DOHH2 (cell line): ENCODE measurements around the gene AURKB.

Experiments used
- H3F3A ChIP-seq: fragments of 200-600 bp; sonication (generic), shearing (Covaris generic); 2 replicates; pipeline ENCODE4 v1.6.0; 2016; ENCODE audit warnings: antibody characterized with exemption, mild to moderate bottlenecking; ENCODE audit not compliant: control insufficient read depth, insufficient read depth
- H3K27ac ChIP-seq: fragments of 200-600 bp; sonication (generic); 2 replicates; pipeline ENCODE4 v1.5.1; 2014; ENCODE audit warnings: low read depth, mild to moderate bottlenecking, low read length, moderate library complexity
- H3K27me3 ChIP-seq: fragments of 200-600 bp; sonication (generic); 2 replicates; pipeline ENCODE4 v1.6.1; 2014; ENCODE audit warnings: mild to moderate bottlenecking, low read length, mixed read lengths; ENCODE audit not compliant: control insufficient read depth
- H3K36me3 ChIP-seq: fragments of 200-600 bp; sonication (generic); 2 replicates; pipeline ENCODE4 v1.6.1; 2014; ENCODE audit warnings: mild to moderate bottlenecking, low read length, moderate library complexity, mixed read lengths; ENCODE audit not compliant: control insufficient read depth
- H3K4me1 ChIP-seq: fragments of 200-600 bp; sonication (generic); 2 replicates; pipeline ENCODE4 v1.6.1; 2014; ENCODE audit warnings: mild to moderate bottlenecking, low read length, mixed read lengths; ENCODE audit not compliant: control insufficient read depth
- H3K4me2 ChIP-seq: fragments of 200-600 bp; sonication (generic); 2 replicates; pipeline ENCODE4 v1.6.0; 2014; ENCODE audit warnings: mild to moderate bottlenecking, low read length, moderate library complexity
- H3K4me3 ChIP-seq: fragments of 200-600 bp; sonication (generic); 2 replicates; pipeline ENCODE4 v1.5.1; 2014; ENCODE audit warnings: mild to moderate bottlenecking, low read length, mixed read lengths
- H3K79me2 ChIP-seq: fragments of 200-600 bp; sonication (generic); 2 replicates; pipeline ENCODE4 v1.6.1; 2014; ENCODE audit warnings: mild to moderate bottlenecking, low read length, mixed read lengths; ENCODE audit not compliant: control insufficient read depth
- H3K9me2 ChIP-seq: fragments of 200-600 bp; sonication (generic); replicated peaks from 2 replicates; pipeline ENCODE4 v1.6.1; 2014; ENCODE audit warnings: mild to moderate bottlenecking, low read length, mixed read lengths; ENCODE audit not compliant: control insufficient read depth
- H3K9me3 ChIP-seq: fragments of 200-600 bp; sonication (generic); 2 replicates; pipeline ENCODE4 v1.6.1; 2014; ENCODE audit warnings: antibody characterized with exemption, low read length, mixed read lengths; ENCODE audit not compliant: control insufficient read depth, insufficient read depth
- H4K20me1 ChIP-seq: fragments of 200-600 bp; sonication (generic); 2 replicates; pipeline ENCODE4 v1.6.0; 2014; ENCODE audit warnings: low read depth, mild to moderate bottlenecking, antibody characterized with exemption, low read length, moderate library complexity; ENCODE audit not compliant: control insufficient read depth, insufficient read depth
- EZH2phosphoT487 ChIP-seq: fragments of 200-600 bp; sonication (generic); IDR thresholded peaks from 2 replicates; pipeline ENCODE4 v1.6.1; 2017; ENCODE audit warnings: borderline replicate concordance, mild to moderate bottlenecking, antibody characterized with exemption, low read length, moderate library complexity, mixed read lengths
- TF ChIP-seq, protein P1 (sequence below): fragments of 200-600 bp; sonication (generic); IDR thresholded peaks from one replicate; pipeline ENCODE4 v1.5.1; 2014; ENCODE audit warnings: antibody characterized with exemption, mild to moderate bottlenecking, low read depth, low read length; ENCODE audit not compliant: poor library complexity, severe bottlenecking

AURKB gene

DNA sequence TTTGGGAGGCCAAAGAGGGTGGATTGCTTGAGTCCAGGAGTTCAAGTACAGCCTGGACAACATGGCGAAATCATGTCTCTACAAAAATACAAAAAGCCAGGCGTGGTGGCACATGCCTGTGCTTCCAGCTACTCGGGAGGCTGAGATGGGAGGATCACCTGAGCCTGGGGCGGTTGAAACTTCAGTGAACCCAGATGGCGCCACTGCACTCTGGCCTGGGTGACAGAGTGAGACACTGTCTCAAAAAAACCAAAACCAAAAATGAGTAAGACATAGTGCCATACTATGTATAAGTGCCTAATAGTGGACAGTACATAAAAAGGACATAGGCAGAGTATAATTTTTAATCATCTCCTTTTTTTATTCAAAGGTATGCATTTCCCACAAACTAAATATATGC is 33.5 kb upstream of the AURKB start:
- H3K9me3 ChIP-seq: no peaks in the 10 kb centered on the region
- H3K79me2 ChIP-seq: peaks cover 66% of the 10 kb centered on the region
- peaks cover 30% of the 10 kb centered on the region for H3K4me1 ChIP-seq
- H3K4me2 ChIP-seq: no peak overlapping the region; the same call in 1 of the 2 replicates
- H3F3A ChIP-seq: peaks cover 24% of the 10 kb centered on the region
- H3K9me2 ChIP-seq: no peaks in the 10 kb centered on the region
- H3K4me3 ChIP-seq: no peak overlapping the region
- H3K27ac ChIP-seq: 0 out of 2 replicates have a peak overlapping the region, but pooled peaks have one; percentile 27
- peaks cover 71% of the 10 kb centered on the region for H3K36me3 ChIP-seq
- no peaks in the 10 kb centered on the region for H4K20me1 ChIP-seq
- no peaks in the 10 kb centered on the region for H3K27me3 ChIP-seq
- TF ChIP-seq, protein P1, sequence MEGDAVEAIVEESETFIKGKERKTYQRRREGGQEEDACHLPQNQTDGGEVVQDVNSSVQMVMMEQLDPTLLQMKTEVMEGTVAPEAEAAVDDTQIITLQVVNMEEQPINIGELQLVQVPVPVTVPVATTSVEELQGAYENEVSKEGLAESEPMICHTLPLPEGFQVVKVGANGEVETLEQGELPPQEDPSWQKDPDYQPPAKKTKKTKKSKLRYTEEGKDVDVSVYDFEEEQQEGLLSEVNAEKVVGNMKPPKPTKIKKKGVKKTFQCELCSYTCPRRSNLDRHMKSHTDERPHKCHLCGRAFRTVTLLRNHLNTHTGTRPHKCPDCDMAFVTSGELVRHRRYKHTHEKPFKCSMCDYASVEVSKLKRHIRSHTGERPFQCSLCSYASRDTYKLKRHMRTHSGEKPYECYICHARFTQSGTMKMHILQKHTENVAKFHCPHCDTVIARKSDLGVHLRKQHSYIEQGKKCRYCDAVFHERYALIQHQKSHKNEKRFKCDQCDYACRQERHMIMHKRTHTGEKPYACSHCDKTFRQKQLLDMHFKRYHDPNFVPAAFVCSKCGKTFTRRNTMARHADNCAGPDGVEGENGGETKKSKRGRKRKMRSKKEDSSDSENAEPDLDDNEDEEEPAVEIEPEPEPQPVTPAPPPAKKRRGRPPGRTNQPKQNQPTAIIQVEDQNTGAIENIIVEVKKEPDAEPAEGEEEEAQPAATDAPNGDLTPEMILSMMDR: peak; percentile 42
- TF ChIP-seq EZH2phosphoT487: no peak

DNA sequence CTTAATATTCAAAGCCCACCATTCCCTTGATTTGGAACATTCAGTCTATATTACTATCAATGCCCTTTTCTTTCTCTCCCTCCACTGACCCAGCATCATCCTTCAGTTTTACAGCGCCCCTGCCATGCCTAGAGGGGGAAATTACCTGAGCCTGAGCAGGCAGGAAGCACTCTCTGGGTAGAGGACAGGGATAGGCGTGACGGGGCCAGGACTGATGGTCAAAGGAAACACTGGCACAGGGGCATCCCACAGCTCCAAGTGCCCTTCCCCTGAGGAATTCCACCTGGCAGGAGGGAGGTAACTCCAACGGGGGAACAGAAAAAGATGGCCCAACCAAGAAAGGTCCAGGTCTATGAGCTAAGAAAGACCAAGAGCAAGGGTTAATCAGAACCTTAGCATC is 27.5 kb upstream of the AURKB start:
- Histone ChIP-seq H3K27me3 (no peaks in the 10 kb centered on the region), H3K4me2 (no peak overlapping the region), H3K36me3 (peaks cover 87% of the 10 kb centered on the region), H3K9me3 (no peaks in the 10 kb centered on the region), H4K20me1 (no peaks in the 10 kb centered on the region), H3K27ac (no peak overlapping the region), H3K79me2 (peaks cover 26% of the 10 kb centered on the region), H3F3A (no peaks in the 10 kb centered on the region), H3K4me1 (no peaks in the 10 kb centered on the region), H3K4me3 (no peak overlapping the region), H3K9me2 (no peaks in the 10 kb centered on the region)
- no peak for TF ChIP-seq EZH2phosphoT487
- TF ChIP-seq, protein P1: no peak

DNA sequence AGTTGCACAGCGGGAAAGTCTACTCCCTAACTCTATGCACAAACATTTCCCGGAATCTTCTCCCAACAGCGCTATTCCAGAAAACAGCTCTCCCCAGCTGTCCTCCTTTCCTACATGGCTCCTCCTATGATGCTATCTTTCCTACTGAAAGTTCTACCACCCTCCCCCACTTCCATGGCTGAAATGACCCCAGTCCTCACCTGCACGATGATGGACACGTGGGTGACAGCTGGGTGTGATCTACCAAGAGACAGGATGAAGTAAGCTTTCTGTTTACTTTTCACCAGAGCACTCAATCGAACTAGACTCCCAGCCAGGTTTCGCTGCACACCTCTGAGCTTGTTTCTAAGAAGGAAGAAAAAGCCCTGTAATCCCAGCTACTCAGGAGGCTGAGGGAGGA is 26.8 kb upstream of the AURKB start:
- H3K27ac ChIP-seq: no peak overlapping the region
- no peak overlapping the region for H3K4me2 ChIP-seq
- no peaks in the 10 kb centered on the region for H3F3A ChIP-seq
- H3K4me1 ChIP-seq: no peaks in the 10 kb centered on the region
- H3K9me2 ChIP-seq: no peaks in the 10 kb centered on the region
- H3K36me3 ChIP-seq: peaks cover 90% of the 10 kb centered on the region
- H4K20me1 ChIP-seq: no peaks in the 10 kb centered on the region
- peaks cover 20% of the 10 kb centered on the region for H3K79me2 ChIP-seq
- no peaks in the 10 kb centered on the region for H3K9me3 ChIP-seq
- no peaks in the 10 kb centered on the region for H3K27me3 ChIP-seq
- no peak for TF ChIP-seq EZH2phosphoT487
- TF ChIP-seq, protein P1: no peak
- no peak overlapping the region for H3K4me3 ChIP-seq
